OCI-LY3 (cell line): ENCODE data around the gene HLF.

Source experiments
- CTCF ChIP-seq: fragments of 200-600, 300-600 bp; sonication (generic); IDR thresholded peaks from 2 replicates; pipeline ENCODE4 v1.5.1; 2014; ENCODE audit warnings: antibody characterized with exemption, low read length, low read depth
- EZH2phosphoT487 ChIP-seq: fragments of 200-600 bp; shearing (Covaris generic); IDR thresholded peaks from 2 replicates; pipeline ENCODE4 v1.6.1; 2018; ENCODE audit warnings: antibody characterized with exemption, mixed run types, low read depth

DNA sequence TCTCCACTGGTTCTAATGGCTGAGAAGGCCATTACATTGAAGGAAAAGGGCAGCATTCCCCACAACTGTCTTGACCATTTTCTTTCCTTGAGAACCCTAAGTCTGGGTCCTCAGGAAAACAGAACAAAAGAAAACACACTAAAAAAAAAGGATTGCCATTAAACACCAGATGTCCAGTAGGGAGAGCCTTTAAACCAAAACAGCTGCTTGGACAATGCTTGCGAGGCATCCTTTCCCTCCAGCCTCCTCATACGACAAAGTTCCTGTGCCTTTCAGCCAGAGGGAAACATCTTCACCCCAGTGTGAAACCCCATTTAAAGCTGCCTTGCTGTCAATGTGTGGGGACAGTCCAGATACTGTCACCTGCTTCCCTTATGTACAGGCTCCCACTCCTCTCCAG lies 82.6 kb downstream of the HLF start:
- TF ChIP-seq CTCF (no peak), EZH2phosphoT487 (no peak)
